Measurements from ENCODE around the gene SMAD7.

Gene SMAD7

DNA sequence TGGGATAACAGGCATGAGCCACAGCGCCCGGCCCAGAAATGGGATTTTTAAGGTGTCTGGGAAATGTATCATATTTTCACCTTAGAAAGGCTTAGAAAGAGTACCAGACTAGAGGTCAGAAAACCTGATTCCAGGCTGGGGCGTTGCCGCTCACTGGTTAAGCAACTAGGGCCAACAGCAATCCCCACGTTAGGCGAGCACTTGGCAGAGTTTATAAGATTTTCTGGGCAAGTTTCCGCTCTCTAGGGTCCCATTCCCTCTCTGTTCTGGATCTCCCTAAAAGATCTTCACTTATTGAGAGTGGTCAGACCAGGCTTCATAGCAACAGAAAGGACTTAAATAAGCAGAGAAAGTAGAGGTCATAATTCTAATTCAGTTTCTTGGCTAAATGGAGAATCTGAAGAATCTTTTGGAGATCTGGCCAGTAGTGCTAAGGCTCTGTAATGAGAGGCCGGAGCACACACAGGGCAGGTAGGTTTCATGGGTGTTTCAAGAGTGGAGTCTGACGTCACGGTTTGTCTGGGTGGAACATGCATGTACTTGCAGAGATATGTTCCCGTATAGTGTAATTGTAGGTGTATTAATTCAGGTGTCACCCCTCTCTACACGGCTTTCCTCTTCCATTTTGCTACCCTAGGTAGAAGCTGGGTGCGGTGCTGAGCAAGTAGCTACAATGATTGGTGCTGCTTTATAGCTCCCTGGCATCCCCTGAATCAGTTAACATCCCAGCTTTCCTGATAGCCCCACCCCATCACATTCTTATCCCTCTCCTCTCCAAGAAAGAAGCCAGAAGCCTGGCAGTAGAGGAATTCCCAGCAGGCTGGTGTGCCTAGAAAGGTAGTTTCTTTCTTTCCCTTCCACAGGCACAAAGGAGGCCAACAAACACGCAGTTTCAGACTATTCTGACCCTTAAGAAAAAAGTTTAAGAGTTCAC, 4.4 kb upstream of the SMAD7 start:
- H3K4me3 ChIP-seq (ENCODE audit: low read depth, low read length) = no peak overlapping the region
- TF ChIP-seq, protein P1, sequence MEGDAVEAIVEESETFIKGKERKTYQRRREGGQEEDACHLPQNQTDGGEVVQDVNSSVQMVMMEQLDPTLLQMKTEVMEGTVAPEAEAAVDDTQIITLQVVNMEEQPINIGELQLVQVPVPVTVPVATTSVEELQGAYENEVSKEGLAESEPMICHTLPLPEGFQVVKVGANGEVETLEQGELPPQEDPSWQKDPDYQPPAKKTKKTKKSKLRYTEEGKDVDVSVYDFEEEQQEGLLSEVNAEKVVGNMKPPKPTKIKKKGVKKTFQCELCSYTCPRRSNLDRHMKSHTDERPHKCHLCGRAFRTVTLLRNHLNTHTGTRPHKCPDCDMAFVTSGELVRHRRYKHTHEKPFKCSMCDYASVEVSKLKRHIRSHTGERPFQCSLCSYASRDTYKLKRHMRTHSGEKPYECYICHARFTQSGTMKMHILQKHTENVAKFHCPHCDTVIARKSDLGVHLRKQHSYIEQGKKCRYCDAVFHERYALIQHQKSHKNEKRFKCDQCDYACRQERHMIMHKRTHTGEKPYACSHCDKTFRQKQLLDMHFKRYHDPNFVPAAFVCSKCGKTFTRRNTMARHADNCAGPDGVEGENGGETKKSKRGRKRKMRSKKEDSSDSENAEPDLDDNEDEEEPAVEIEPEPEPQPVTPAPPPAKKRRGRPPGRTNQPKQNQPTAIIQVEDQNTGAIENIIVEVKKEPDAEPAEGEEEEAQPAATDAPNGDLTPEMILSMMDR (IDR thresholded peaks at IDR 0.05; ENCODE audit: insufficient read depth, low read length, missing control alignments) = no peak
- POLR2A ChIA-PET = interaction anchor here (0.7 to 1.0 kb wide), 3 partner anchors 10 to 43 kb away, joined by 3 read pairs; no protein-coding TSS in a partner anchor
- DNase-seq (ENCODE audit: low read depth, low spot score) = no peak
- CTCF ChIA-PET = interaction anchor here (1.0 to 1.1 kb wide), 3 partner anchors 43 to 283 kb away, joined by 3 read pairs; no protein-coding TSS in a partner anchor

- CTCF ChIA-PET = interaction anchor here (1.1 to 3.7 kb wide), 4 partner anchors 31 to 288 kb away, joined by 3 to 12 read pairs (median 3); no protein-coding TSS in a partner anchor
- DNase-seq (ENCODE audit: low read depth, low spot score) = no peak
- TF ChIP-seq, protein P1 (IDR thresholded peaks at IDR 0.05; ENCODE audit: insufficient read depth, low read length, missing control alignments) = no peak
- peak overlapping the region; percentile 59 for H3K4me3 ChIP-seq (ENCODE audit: low read depth, low read length)
- POLR2A ChIA-PET = interaction anchor here (0.9 to 2.8 kb wide), 8 partner anchors 23 to 285 kb away, joined by 4 to 16 read pairs (median 5); no protein-coding TSS in a partner anchor
Observed at GRCh38 chr18:48953104-48953706, 2.4 kb upstream of the SMAD7 start.

DNA sequence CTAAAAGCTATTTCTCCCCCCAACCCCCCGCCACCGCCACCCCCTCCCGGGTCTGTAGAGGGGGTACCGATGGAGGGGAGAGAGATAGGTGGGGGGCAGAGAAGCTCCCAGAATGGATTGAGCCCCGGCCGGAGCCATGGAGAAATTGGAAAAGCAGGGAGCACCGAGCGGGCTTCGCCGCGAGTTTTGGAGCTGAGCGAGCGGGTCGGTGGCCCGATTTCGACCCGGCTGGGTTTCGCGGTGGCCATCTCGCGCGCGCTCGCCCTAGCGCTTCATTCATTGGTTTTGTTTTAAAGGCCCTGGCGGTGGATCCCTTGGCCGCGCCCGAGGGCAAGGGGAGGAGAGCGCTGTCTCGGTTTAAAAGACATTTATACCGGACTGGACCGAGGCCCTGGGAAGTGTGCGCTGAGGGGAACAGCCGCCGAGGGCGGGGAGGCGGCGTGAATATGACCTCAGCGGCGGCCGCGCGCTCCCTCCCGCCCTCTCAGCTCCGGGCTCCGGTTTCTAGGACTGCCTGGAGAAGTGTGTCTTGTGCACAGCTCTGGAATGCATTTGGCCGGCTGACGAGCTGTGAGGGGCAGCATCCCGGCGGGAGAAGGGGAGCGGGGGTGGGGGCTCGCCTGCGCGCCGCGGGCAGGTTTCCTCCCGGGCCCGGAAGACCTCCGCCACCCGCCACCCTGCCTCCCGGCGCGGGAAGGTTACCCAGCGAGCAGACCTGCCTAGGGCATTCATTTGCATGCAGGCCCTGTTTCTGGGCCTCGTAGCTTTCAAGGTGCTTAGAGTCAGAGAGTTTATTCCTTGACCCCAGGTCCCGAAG, 1.7 kb upstream of the SMAD7 start:
- TF ChIP-seq, protein P1 (IDR thresholded peaks at IDR 0.05; ENCODE audit: insufficient read depth, low read length, missing control alignments) = no peak

DNA sequence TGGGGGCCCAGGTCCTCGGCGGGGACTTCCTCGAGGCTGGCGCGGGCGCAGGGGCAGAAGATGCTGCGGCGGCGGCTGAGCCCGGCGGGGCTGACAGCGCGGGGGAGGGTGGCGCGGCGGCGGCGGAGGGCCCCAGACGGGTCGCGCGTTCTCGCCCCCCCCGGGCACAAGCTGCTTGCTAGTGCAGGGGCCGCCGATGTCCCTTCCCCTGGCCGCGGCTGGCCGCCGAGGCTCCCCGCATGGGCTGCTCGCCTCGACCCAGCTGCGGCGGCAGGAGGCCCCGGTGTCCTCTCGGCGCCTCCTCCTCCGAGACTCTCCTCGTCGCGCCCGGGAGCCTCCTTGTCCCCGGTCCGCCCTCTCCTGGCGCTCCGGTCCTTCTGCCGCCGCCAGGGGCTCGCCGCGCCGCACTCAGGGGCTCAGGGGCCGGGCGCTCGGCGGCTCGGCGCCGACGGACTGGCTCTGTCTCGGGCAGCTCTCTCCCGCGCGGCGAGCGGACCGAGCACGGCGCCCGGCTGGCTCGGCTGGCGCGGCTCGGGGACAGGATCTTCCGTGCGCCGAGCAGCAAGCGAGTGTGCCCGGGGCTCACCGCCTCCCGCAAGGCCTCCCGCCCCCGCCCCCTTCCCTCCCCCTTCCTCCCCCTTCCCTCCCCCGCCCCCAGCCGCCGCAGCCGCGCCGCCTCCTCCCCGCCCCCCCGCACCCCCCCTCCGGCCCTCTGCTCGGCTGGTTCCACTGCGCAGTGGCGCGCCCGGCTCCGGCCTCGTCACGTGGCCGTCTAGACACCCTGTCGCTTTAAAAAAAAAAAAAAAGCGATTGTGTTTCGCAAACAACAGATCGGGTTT, 902 bp upstream of the SMAD7 start:
- TF ChIP-seq, protein P1 (IDR thresholded peaks at IDR 0.05; ENCODE audit: insufficient read depth, low read length, missing control alignments) = peak; percentile 48
- POLR2A ChIA-PET = interaction anchor here (0.6 to 2.8 kb wide), 16 partner anchors 10 to 286 kb away, joined by 3 to 16 read pairs (median 4); no protein-coding TSS in a partner anchor
- CTCF ChIA-PET = interaction anchor here (1.1 to 3.7 kb wide), 4 partner anchors 46 to 289 kb away, joined by 3 to 12 read pairs (median 4); no protein-coding TSS in a partner anchor
- H3K4me3 ChIP-seq (ENCODE audit: low read depth, low read length) = peak overlapping the region; percentile 87
- no peak for DNase-seq (ENCODE audit: low read depth, low spot score)

More for the DNA sequence above, 1.7 kb upstream of the SMAD7 start:
- no peak for DNase-seq (ENCODE audit: low read depth, low spot score)
- POLR2A ChIA-PET = interaction anchor here (0.6 to 2.8 kb wide), 17 partner anchors 11 to 399 kb away, joined by 3 to 16 read pairs (median 4); no protein-coding TSS in a partner anchor
- peak overlapping the region; percentile 59 for H3K4me3 ChIP-seq (ENCODE audit: low read depth, low read length)
- CTCF ChIA-PET = interaction anchor here (1.1 to 3.7 kb wide), 5 partner anchors 32 to 288 kb away, joined by 3 to 12 read pairs (median 3); no protein-coding TSS in a partner anchor

Data from AG04449 (cell line).